Keratinocyte (primary cell): ENCODE measurements around the gene ODAD3. TPM values are rescaled to one million over a fixed set of nuclear protein-coding genes. Genes with fewer than 3 reads are reported as not detected.
"Not testable (repeated sequence)": the region's sequence is repeated elsewhere in the genome, so short reads cannot be mapped to it uniquely, and the experiment has no call there.

ENCODE experiments used
- DNase-seq: peaks from one replicate; pipeline ENCODE4 v3.0.0-alpha.2; 2011; ENCODE audit warnings: low read depth, missing footprints, low spot score
- FAIRE-seq: peaks from 2 replicates; lab custom pipeline; 2011; peaks lifted over from hg19 to GRCh38; lab: Jason Lieb, UNC
- H2AFZ ChIP-seq: 2 replicates; pipeline ENCODE4 v1.6.0; 2012; ENCODE audit warnings: low read length, control low read depth, inconsistent platforms; ENCODE audit not compliant: control insufficient read depth
- H3K27ac ChIP-seq: 2 replicates; pipeline ENCODE4 v1.5.1; 2011; ENCODE audit warnings: low read length; ENCODE audit not compliant: control insufficient read depth, insufficient read depth
- H3K27me3 ChIP-seq: 3 replicates; pipeline ENCODE4 v1.6.0; 2011; ENCODE audit warnings: low read length; ENCODE audit not compliant: control insufficient read depth, insufficient read depth; ENCODE audit errors: extremely low read depth
- H3K36me3 ChIP-seq, 2 experiments: 2 replicates in 1 of 2; 3 replicates in 1 of 2; pipeline ENCODE4 v1.5.1; 2011; ENCODE audit warnings: low read length in 2 of 2, mild to moderate bottlenecking in 1 of 2; ENCODE audit not compliant: control insufficient read depth in 2 of 2, insufficient read depth in 2 of 2; ENCODE audit errors: extremely low read depth in 1 of 2
- H3K4me1 ChIP-seq: 3 replicates; pipeline ENCODE4 v1.5.1; 2011; ENCODE audit warnings: low read length; ENCODE audit not compliant: control insufficient read depth, insufficient read depth; ENCODE audit errors: extremely low read depth
- H3K4me2 ChIP-seq: 3 replicates; pipeline ENCODE4 v1.6.0; 2011; ENCODE audit warnings: low read depth, low read length; ENCODE audit not compliant: control insufficient read depth, insufficient read depth; ENCODE audit errors: extremely low read depth
- H3K4me3 ChIP-seq, 3 experiments: fragments of 200-600 bp in 1 of 3; sonication (generic) in 1 of 3; 2 replicates in 2 of 3; 3 replicates in 1 of 3; pipeline ENCODE4 v1.5.1; 2011 to 2016; ENCODE audit warnings: low read length in 3 of 3, mild to moderate bottlenecking in 3 of 3, control low read depth in 2 of 3, inconsistent platforms in 1 of 3, low read depth in 1 of 3, mixed read lengths in 1 of 3, mixed run types in 1 of 3, moderate library complexity in 1 of 3; ENCODE audit not compliant: control insufficient read depth in 2 of 3, insufficient read depth in 2 of 3; ENCODE audit errors: extremely low read depth in 1 of 3
- H3K79me2 ChIP-seq: 2 replicates; pipeline ENCODE4 v1.6.0; 2012; ENCODE audit warnings: low read length; ENCODE audit not compliant: control insufficient read depth, insufficient read depth
- H3K9ac ChIP-seq: 3 replicates; pipeline ENCODE4 v1.6.0; 2011; ENCODE audit warnings: low read length; ENCODE audit not compliant: control insufficient read depth, insufficient read depth; ENCODE audit errors: extremely low read depth
- H3K9me1 ChIP-seq: 3 replicates; pipeline ENCODE4 v1.6.0; 2011; ENCODE audit warnings: low read length; ENCODE audit not compliant: control insufficient read depth, insufficient read depth; ENCODE audit errors: extremely low read depth
- H3K9me3 ChIP-seq: 2 replicates; pipeline ENCODE4 v1.5.1; 2012; ENCODE audit warnings: low read depth, low read length; ENCODE audit not compliant: control insufficient read depth
- H4K20me1 ChIP-seq: 3 replicates; pipeline ENCODE4 v1.6.0; 2011; ENCODE audit warnings: low read length; ENCODE audit not compliant: control insufficient read depth, insufficient read depth; ENCODE audit errors: extremely low read depth
- EZH2 ChIP-seq: IDR thresholded peaks from one replicate; pipeline ENCODE4 v1.6.1; 2012; ENCODE audit warnings: inconsistent platforms, mild to moderate bottlenecking, low read length, moderate library complexity
- dilution Hi-C: fragments of 300-500 bp; cut with MboI; formaldehyde crosslinking; loops from one replicate; pipeline ENCODE4 v1.7.0; 2020; ENCODE audit warnings: low sequenced_read_pairs; ENCODE audit not compliant: extremely low pct_ligation_motif_present
- polyA plus RNA-seq, 5 experiments: library from polyadenylated mRNA; depleted of rRNA in 3 of 5; stranded (reverse) in 3 of 5; stranded (forward) in 1 of 5; unstranded in 1 of 5; fragments of >200 nt; gene quantifications; 1 replicate in 1 of 5; 2 replicates in 3 of 5; 3 replicates in 1 of 5; pipeline versions ENCODE4 v1.2.1 to v1.2.3, GENCODE V29; 2011 to 2012; ENCODE audit warnings: missing spikeins in 2 of 5, low read depth in 1 of 5, low replicate concordance in 1 of 5
- TF ChIP-seq, protein P1 (sequence below), 3 experiments: IDR thresholded peaks in 1 of 3; conservative IDR thresholded peaks in 1 of 3; optimal IDR thresholded peaks in 1 of 3; 2 replicates in 2 of 3; 3 replicates in 1 of 3; pipeline versions ENCODE3 to v1.5.1; 2011; ENCODE audit warnings: low read length in 3 of 3, mild to moderate bottlenecking in 3 of 3, moderate library complexity in 2 of 3, control low read depth in 1 of 3, inconsistent platforms in 1 of 3; ENCODE audit not compliant: insufficient read depth in 2 of 3; ENCODE audit errors: extremely low read depth in 1 of 3

Gene ODAD3
- polyA plus RNA-seq, 1 donor (not counting 4 experiments of a cell fraction or from before 2014, with no cell fraction given): 0.09 TPM

DNA sequence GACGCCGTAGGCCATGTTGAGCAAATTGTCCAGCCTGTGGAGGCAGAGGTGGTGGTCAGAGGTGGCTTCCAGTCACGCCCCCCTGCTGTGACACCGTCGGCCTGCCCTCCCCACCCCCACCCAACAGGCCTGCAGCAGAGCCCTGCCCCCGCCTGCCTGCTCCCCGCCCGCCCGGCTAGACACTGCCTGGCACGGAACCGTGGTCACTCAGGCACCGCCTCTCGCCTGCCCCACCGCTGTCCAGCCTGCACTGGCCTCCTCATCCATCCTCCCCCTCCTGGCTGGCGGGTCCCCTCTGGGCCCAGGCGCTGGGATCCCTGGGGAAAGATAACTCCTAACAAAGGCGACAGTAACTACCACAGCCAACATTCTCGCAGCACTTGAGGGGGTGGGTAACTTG, 22.2 kb upstream of the ODAD3 start:
- Histone ChIP-seq H3K9me1 (no peaks in the 10 kb centered on the region), H3K4me1 (no peaks in the 10 kb centered on the region), H3K27ac (no peak overlapping the region), H4K20me1 (no peaks in the 10 kb centered on the region), H3K79me2 (no peaks in the 10 kb centered on the region), H3K4me3 (no peak overlapping the region), H3K9me3 (no peaks in the 10 kb centered on the region), H3K36me3 (no peaks in the 10 kb centered on the region), H3K27me3 (no peaks in the 10 kb centered on the region), H2AFZ (no peak overlapping the region), H3K4me2 (no peak overlapping the region), H3K9ac (no peak overlapping the region)
- FAIRE-seq (no peak), DNase-seq (no peak)
- dilution Hi-C loops: no loop called here
- no peak for TF ChIP-seq EZH2
- TF ChIP-seq, protein P1, sequence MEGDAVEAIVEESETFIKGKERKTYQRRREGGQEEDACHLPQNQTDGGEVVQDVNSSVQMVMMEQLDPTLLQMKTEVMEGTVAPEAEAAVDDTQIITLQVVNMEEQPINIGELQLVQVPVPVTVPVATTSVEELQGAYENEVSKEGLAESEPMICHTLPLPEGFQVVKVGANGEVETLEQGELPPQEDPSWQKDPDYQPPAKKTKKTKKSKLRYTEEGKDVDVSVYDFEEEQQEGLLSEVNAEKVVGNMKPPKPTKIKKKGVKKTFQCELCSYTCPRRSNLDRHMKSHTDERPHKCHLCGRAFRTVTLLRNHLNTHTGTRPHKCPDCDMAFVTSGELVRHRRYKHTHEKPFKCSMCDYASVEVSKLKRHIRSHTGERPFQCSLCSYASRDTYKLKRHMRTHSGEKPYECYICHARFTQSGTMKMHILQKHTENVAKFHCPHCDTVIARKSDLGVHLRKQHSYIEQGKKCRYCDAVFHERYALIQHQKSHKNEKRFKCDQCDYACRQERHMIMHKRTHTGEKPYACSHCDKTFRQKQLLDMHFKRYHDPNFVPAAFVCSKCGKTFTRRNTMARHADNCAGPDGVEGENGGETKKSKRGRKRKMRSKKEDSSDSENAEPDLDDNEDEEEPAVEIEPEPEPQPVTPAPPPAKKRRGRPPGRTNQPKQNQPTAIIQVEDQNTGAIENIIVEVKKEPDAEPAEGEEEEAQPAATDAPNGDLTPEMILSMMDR (optimal IDR thresholded peaks at IDR 0.05 in 1 of 3, IDR thresholded peaks at IDR 0.05 in 1 of 3, conservative IDR thresholded peaks at IDR 0.05 in 1 of 3; ENCODE audit: extremely low read depth in 1 of 3, insufficient read depth in 2 of 3, low read length in 3 of 3): no peak

DNA sequence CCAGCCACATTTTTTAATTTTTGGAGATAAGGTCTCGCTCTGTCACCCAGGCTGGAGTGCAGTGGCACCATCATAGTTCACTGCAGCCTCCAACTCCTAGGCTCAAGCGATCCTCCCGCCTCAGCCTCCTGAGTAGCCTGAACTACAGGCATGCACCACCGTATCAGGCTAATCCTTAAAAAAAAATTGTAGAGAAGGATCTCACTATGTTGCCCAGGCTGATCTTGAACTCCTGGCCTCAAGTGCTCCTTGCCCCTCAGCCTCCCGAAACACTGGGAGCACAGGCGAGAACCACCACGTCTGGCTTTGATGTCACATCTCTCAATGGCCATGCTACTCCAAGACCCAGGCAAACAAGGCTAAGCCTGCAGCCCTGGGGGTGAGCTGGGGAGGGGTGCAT, 21.7 kb upstream of the ODAD3 start:
- Histone ChIP-seq H3K4me1 (no peaks in the 10 kb centered on the region), H3K4me3 (no peak overlapping the region), H3K9me3 (no peaks in the 10 kb centered on the region), H4K20me1 (no peaks in the 10 kb centered on the region), H2AFZ (no peak overlapping the region), H3K36me3 (no peaks in the 10 kb centered on the region), H3K9ac (no peak overlapping the region), H3K27ac (no peak overlapping the region), H3K9me1 (no peaks in the 10 kb centered on the region), H3K79me2 (no peaks in the 10 kb centered on the region), H3K27me3 (no peaks in the 10 kb centered on the region), H3K4me2 (no peak overlapping the region)
- DNase-seq (no peak), FAIRE-seq (no peak)
- dilution Hi-C loops: no loop called here
- TF ChIP-seq, protein P1 (optimal IDR thresholded peaks at IDR 0.05 in 1 of 3, IDR thresholded peaks at IDR 0.05 in 1 of 3, conservative IDR thresholded peaks at IDR 0.05 in 1 of 3; ENCODE audit: extremely low read depth in 1 of 3, insufficient read depth in 2 of 3, low read length in 3 of 3): no peak
- no peak for TF ChIP-seq EZH2

DNA sequence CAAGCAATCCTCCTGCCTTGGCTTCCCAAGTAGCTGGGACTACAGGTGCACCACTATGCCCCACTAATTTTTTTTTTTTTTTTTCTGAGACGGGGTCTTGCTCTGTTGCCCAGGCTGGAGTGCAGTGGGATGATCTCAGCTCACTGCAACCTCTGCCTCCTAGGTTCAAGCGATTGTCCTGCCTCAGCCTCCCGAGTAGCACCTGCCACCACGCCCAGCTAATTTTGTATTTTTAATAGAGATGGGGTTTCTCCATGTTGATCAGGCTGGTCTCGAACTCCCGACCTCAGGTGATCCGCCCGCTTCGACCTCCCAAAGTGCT, 20.3 kb upstream of the ODAD3 start:
- H3K9me1 ChIP-seq, H3K4me1 ChIP-seq, H4K20me1 ChIP-seq, H3K9ac ChIP-seq, H3K79me2 ChIP-seq, H3K36me3 ChIP-seq, H3K27me3 ChIP-seq, H3K27ac ChIP-seq, H3K4me2 ChIP-seq, H2AFZ ChIP-seq, H3K4me3 ChIP-seq, FAIRE-seq, dilution Hi-C loops, H3K9me3 ChIP-seq, DNase-seq: not testable (repeated sequence)
